Measurements from ENCODE around the gene LRSAM1.

Gene LRSAM1

DNA sequence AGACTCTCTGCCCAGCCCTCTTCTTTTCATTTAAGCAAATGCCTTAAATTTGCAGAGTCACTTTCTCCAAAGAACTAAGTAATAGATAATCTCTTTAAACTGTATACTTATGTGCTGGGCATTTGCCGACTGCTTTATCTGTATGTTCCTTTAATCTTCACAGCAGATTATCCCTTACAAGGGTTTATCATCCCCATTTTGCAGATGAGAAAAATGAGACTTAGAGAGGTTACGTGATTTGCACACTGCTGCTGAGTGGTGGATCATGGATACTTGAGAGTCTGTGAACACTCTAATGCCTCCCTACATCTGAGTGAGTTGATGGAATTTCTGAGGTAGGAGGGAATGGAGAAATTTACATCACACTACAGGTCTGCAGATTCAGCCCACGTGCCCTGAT is 23.0 kb upstream of the LRSAM1 start:
- peaks cover 7% of the 10 kb centered on the region; the same call in 1 of the 2 replicates for H3K36me3 ChIP-seq (ENCODE audit: insufficient read depth, low read length)
- peaks cover 7% of the 10 kb centered on the region for H3K4me1 ChIP-seq (ENCODE audit: control insufficient read depth, insufficient read depth, low read length, unreplicated experiment)
- no peaks in the 10 kb centered on the region for H3K27me3 ChIP-seq (ENCODE audit: insufficient read depth, low read length)
- no peak overlapping the region for H2AFZ ChIP-seq (ENCODE audit: low read length, unreplicated experiment)
- H3K79me2 ChIP-seq (ENCODE audit: control insufficient read depth, insufficient read depth, low read length, unreplicated experiment): peaks cover 30% of the 10 kb centered on the region
- H3K4me3 ChIP-seq (ENCODE audit: low read depth, low read length): no peak overlapping the region
- H3K27ac ChIP-seq (ENCODE audit: low read depth, low read length): no peak overlapping the region

DNA sequence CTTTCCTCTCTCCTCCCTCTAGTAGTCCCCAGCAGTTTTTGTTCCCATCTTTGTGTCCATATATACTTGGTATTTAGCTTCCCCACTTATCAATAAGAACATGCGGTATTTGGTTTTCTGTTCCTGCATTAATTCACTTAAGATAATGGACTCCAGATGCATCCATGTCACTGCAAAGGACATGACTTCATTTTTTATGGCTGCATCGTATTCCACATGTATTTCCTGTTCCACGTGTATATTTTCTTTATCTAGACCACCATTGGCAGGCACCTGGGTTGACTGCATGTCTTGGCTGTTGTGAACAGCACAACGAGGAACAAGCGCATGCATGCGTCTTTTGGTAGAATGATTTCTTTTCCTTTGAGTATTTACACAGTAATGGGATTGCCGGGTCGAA is 20.9 kb upstream of the LRSAM1 start:
- peaks cover 18% of the 10 kb centered on the region for H3K79me2 ChIP-seq (ENCODE audit: control insufficient read depth, insufficient read depth, low read length, unreplicated experiment)
- no peak overlapping the region for H2AFZ ChIP-seq (ENCODE audit: low read length, unreplicated experiment)
- no peaks in the 10 kb centered on the region for H3K27me3 ChIP-seq (ENCODE audit: insufficient read depth, low read length)
- no peak overlapping the region for H3K27ac ChIP-seq (ENCODE audit: low read depth, low read length)
- H3K36me3 ChIP-seq (ENCODE audit: insufficient read depth, low read length): peaks cover 15% of the 10 kb centered on the region
- no peak overlapping the region for H3K4me3 ChIP-seq (ENCODE audit: low read depth, low read length)
- peaks cover 4% of the 10 kb centered on the region for H3K4me1 ChIP-seq (ENCODE audit: control insufficient read depth, insufficient read depth, low read length, unreplicated experiment)

DNA sequence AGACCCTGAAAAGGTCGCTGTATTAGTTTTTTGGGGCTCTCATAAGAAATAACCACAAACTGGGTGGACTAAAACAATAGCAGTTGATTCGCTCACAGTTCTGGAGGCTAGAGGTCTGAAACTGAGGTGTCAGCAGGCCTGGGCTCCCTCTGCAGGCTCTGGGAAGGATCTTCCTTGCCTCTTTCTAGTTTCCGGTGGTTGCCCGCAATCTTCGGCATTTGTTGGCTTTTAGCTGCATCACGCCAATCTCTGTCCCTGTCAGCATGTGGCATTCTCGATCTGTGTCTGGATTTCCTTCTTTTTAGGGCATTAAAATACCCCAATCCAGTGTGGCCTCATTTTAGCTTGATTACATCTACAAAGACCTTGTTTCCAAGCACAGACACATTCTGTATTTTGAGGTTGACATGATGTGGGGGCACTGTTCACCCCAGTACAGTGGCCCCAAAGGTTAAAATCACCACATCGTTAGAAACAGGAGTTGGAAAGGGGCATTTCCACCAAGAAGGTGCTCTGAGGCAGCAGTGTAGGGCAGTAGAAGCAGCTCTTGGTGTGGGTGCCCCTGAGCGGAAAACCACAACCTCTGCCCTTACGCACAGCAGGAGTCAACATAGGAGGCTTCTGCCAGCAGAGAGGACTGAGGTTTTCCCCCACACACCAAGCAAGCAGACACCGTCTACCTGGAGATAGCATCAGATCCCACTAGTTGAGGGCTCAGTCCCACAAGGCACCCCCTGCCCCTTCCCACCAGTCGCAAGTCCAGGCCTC is 13.6 kb upstream of the LRSAM1 start:
- Histone ChIP-seq H3K4me1 (ENCODE audit: control insufficient read depth, insufficient read depth, low read length, unreplicated experiment) (no peaks in the 10 kb centered on the region), H2AFZ (ENCODE audit: low read length, unreplicated experiment) (no peak overlapping the region), H3K36me3 (ENCODE audit: insufficient read depth, low read length) (peaks cover 49% of the 10 kb centered on the region), H3K27me3 (ENCODE audit: insufficient read depth, low read length) (no peaks in the 10 kb centered on the region), H3K4me3 (ENCODE audit: low read depth, low read length) (no peak overlapping the region), H3K27ac (ENCODE audit: low read depth, low read length) (no peak overlapping the region), H3K79me2 (ENCODE audit: control insufficient read depth, insufficient read depth, low read length, unreplicated experiment) (no peaks in the 10 kb centered on the region)

DNA sequence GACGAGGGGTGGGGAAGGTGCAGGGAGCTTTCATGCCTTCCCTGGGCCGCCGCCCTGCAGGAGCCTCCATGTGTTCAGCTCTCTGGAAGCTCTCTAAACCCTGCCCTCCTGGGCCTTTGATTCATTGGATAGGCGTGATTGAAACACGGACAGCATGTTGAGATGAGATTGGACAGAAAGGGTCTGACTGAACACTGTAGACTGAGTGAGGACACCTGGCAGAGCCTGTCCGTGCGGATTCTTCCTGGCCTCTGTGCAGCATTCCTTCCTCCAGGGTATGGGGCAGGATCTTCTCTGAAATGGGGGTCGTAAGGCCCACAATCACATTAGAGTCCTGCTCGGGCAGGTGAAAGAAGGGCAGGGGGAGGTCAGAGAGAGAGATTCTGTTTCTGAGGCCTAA is 12.9 kb upstream of the LRSAM1 start:
- Histone ChIP-seq H3K27ac (ENCODE audit: low read depth, low read length) (no peak overlapping the region), H3K4me3 (ENCODE audit: low read depth, low read length) (no peak overlapping the region), H3K79me2 (ENCODE audit: control insufficient read depth, insufficient read depth, low read length, unreplicated experiment) (no peaks in the 10 kb centered on the region), H3K36me3 (ENCODE audit: insufficient read depth, low read length) (peaks cover 53% of the 10 kb centered on the region), H3K27me3 (ENCODE audit: insufficient read depth, low read length) (no peaks in the 10 kb centered on the region), H2AFZ (ENCODE audit: low read length, unreplicated experiment) (no peak overlapping the region), H3K4me1 (ENCODE audit: control insufficient read depth, insufficient read depth, low read length, unreplicated experiment) (no peaks in the 10 kb centered on the region)

DNA sequence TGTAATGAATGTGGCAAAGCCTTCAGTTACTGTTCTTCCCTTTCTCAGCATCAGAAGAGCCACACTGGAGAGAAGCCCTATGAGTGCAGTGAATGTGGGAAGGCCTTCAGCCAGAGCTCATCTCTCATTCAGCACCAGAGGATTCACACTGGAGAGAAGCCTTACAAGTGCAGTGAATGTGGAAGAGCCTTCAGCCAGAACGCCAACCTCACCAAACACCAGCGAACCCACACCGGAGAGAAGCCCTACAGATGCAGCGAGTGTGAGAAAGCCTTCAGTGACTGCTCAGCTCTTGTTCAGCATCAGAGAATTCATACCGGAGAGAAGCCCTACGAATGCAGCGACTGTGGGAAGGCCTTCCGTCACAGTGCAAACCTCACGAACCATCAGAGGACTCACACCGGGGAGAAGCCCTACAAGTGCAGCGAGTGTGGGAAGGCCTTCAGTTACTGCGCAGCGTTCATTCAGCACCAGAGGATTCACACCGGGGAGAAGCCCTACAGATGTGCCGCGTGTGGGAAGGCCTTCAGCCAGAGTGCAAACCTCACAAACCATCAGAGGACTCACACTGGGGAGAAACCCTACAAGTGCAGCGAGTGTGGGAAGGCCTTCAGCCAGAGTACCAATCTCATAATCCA is 6.9 kb upstream of the LRSAM1 start:
- H3K4me1 ChIP-seq (ENCODE audit: control insufficient read depth, insufficient read depth, low read length, unreplicated experiment): peaks cover 17% of the 10 kb centered on the region
- H2AFZ ChIP-seq (ENCODE audit: low read length, unreplicated experiment): no peak overlapping the region
- H3K27ac ChIP-seq (ENCODE audit: low read depth, low read length): no peak overlapping the region
- peaks cover 74% of the 10 kb centered on the region for H3K36me3 ChIP-seq (ENCODE audit: insufficient read depth, low read length)
- H3K4me3 ChIP-seq (ENCODE audit: low read depth, low read length): no peak overlapping the region
- peaks cover 21% of the 10 kb centered on the region for H3K79me2 ChIP-seq (ENCODE audit: control insufficient read depth, insufficient read depth, low read length, unreplicated experiment)
- no peaks in the 10 kb centered on the region for H3K27me3 ChIP-seq (ENCODE audit: insufficient read depth, low read length)

DNA sequence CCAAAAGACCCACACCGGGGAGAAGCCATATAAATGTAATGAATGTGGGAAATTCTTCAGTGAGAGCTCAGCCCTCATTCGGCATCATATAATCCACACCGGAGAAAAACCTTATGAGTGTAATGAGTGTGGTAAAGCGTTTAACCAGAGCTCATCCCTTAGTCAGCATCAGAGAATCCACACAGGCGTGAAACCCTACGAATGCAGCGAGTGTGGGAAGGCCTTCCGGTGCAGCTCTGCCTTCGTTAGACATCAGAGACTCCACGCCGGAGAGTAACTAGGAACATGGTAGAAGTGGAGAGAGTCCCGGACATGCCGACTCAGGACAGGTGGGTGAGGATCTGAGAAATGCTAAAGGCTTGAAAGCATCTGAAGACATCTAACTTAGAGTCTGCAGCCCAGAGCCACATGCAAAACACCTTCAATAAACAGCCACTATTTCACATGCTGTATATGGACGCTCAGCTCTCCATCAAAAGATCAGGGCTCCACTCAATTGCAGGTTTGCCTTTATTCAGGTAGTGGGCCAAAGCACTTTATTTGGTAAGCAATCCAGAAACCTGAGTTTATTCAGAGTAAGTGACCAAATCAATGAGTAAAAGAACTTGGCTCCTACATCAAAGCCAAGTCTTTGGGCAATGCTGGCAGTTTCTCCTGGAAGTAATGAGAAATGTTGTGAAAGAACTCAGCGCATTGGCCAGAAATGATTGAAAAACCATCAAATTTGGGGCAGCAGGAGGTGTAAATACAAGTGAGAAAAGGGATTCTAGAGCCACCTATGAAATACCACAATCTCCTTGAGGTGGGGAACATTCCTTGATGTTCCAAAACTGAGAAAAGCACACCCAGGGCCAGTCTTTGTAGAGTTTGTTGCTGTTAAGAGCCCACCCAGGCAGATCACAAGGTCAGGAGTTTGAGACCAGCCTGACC is 6.1 kb upstream of the LRSAM1 start:
- Histone ChIP-seq H3K4me3 (ENCODE audit: low read depth, low read length) (no peak overlapping the region), H3K27ac (ENCODE audit: low read depth, low read length) (no peak overlapping the region), H3K36me3 (ENCODE audit: insufficient read depth, low read length) (peaks cover 81% of the 10 kb centered on the region)

DNA sequence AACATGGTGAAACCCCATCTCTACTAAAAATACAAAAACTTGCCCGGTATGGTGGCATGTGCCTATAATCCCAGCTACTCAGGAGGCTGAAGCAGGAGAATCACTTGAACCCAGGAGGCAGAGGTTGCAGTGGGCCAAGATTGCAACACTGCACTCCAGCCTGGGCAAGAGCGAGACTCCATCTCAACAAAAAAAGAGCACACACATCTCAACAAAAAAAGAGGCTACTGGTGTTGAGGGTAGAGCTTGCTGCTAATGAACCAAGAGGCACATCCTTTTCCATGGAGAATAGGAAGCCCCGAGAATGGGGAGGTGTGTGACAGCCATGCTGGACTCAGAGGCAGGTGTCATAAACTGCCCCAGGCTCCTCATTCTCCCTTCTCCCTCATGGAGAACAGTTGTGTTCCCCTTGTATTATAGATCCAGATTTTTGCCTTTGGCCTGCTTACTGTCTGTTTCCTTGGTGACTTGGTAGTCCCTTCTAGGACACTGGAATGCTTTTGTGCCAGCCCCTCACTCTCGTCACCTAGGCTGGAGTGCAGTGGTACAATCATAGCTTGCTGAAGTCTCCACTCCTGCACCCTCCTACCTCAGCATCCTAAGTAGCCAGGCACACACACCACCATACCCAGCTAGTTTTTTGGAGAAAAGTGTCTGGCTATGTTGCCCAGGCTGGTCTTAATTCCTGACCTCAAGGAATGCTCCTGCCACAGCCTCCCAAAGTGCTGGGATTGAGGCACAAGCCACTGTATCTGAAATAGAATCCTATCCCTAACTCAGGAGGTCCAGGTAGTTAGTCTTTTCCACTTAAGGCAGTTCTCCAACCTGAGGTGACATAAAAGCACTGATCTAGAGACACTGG is 5.2 kb upstream of the LRSAM1 start:
- Histone ChIP-seq H3K4me1 (ENCODE audit: control insufficient read depth, insufficient read depth, low read length, unreplicated experiment) (peaks cover 17% of the 10 kb centered on the region), H2AFZ (ENCODE audit: low read length, unreplicated experiment) (no peak overlapping the region), H3K27ac (ENCODE audit: low read depth, low read length) (peak overlapping the region; percentile 16; the same call in 1 of the 2 replicates), H3K4me3 (ENCODE audit: low read depth, low read length) (no peak overlapping the region), H3K79me2 (ENCODE audit: control insufficient read depth, insufficient read depth, low read length, unreplicated experiment) (peaks cover 38% of the 10 kb centered on the region), H3K36me3 (ENCODE audit: insufficient read depth, low read length) (peaks cover 77% of the 10 kb centered on the region), H3K27me3 (ENCODE audit: insufficient read depth, low read length) (no peaks in the 10 kb centered on the region)

More for the DNA sequence above, 6.1 kb upstream of the LRSAM1 start:
- H3K4me1 ChIP-seq (ENCODE audit: control insufficient read depth, insufficient read depth, low read length, unreplicated experiment): peaks cover 17% of the 10 kb centered on the region
- no peak overlapping the region for H2AFZ ChIP-seq (ENCODE audit: low read length, unreplicated experiment)
- H3K79me2 ChIP-seq (ENCODE audit: control insufficient read depth, insufficient read depth, low read length, unreplicated experiment): peaks cover 29% of the 10 kb centered on the region
- no peaks in the 10 kb centered on the region for H3K27me3 ChIP-seq (ENCODE audit: insufficient read depth, low read length)

DNA sequence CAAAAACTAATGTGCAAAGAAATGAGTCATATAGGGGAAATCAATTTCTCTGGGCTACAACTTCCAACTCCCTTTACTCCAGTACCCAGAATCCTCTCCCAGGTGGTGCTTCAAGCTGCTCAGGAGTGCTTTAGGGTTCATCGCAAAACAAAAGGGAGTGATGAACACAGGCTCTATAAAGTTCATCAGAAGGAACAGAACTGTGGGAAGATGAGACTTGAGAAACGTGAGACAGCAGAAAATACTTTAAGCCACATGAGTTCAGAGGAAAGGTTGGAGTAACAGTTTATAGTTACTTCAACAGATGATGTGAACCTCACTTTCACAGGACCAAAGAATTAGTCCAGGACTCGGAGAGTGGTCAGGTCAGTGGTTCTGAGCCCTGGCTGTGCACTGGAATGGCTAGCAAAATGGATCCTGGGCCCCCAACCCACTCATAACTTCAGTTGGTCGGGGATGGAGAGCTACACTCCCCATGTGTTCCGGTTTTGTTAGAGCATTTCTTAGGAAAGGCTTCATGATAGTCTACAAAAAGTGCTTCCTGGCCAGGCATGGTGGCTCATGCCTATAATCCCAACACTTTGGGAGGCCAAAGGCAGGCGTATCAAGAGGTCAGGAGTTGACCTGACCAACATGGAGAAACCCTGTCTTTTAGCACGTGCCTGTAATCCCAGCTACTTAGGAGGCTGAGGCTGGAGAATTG is 4.4 kb upstream of the LRSAM1 start:
- H2AFZ ChIP-seq (ENCODE audit: low read length, unreplicated experiment): no peak overlapping the region
- peaks cover 40% of the 10 kb centered on the region for H3K79me2 ChIP-seq (ENCODE audit: control insufficient read depth, insufficient read depth, low read length, unreplicated experiment)
- H3K4me3 ChIP-seq (ENCODE audit: low read depth, low read length): no peak overlapping the region
- H3K27me3 ChIP-seq (ENCODE audit: insufficient read depth, low read length): no peaks in the 10 kb centered on the region
- peaks cover 73% of the 10 kb centered on the region for H3K36me3 ChIP-seq (ENCODE audit: insufficient read depth, low read length)
- peaks cover 17% of the 10 kb centered on the region for H3K4me1 ChIP-seq (ENCODE audit: control insufficient read depth, insufficient read depth, low read length, unreplicated experiment)
- peak overlapping the region; percentile 16; the same call in 1 of the 2 replicates for H3K27ac ChIP-seq (ENCODE audit: low read depth, low read length)

DNA sequence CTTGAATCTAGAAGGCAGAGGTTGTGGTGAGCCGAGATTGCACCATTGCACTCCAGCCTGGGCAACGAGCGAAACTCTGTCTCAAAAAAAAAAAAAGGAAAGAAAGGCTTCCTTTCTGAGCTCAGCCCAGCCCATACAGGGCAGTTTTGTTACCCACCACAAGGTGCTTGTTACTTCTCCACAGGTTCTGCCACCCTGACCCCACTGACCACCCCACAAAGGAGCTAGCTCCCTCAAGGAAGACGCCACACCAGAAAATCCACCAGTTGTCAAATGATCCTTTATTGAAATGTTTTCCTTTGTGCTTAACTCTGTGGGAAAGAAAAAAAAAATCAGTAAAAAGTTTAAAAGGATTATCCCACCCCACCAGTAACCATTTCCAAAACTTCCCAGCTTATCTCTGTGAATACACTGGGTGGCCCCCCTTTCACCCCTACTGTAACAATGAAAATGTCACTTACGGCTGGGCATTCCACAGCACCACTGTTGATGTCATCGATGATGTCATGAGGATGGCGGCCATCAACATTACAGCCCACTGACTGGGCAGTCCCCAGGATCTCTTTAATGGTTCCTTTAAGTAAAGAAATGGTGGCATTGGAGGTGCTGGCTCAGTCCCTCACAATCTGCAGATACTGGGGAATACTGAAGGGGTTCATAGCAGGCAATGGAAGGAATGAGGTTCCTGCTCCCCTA is 3.7 kb upstream of the LRSAM1 start:
- Histone ChIP-seq H3K27me3 (ENCODE audit: insufficient read depth, low read length) (no peaks in the 10 kb centered on the region), H3K4me1 (ENCODE audit: control insufficient read depth, insufficient read depth, low read length, unreplicated experiment) (peaks cover 20% of the 10 kb centered on the region), H3K27ac (ENCODE audit: low read depth, low read length) (peak overlapping the region; percentile 54), H3K79me2 (ENCODE audit: control insufficient read depth, insufficient read depth, low read length, unreplicated experiment) (peaks cover 47% of the 10 kb centered on the region), H3K4me3 (ENCODE audit: low read depth, low read length) (peak overlapping the region; percentile 93), H3K36me3 (ENCODE audit: insufficient read depth, low read length) (peaks cover 71% of the 10 kb centered on the region), H2AFZ (ENCODE audit: low read length, unreplicated experiment) (no peak overlapping the region)
